Endothelial cell of umbilical vein (primary cell): Measurements from ENCODE around the gene WDR86. TPM values are rescaled to one million over a fixed set of nuclear protein-coding genes. Genes with fewer than 3 reads are reported as not detected.

Experiments used
- BruUV-seq: library from RNA; stranded (reverse); fragments of 400-500 nt; replicated peaks from 2 replicates; lab custom pipeline; 2021; lab: Mats Ljungman, UMichigan
- CTCF ChIA-PET: fragments of 300-600, 350-600 bp; sonication (Branson Sonifier 250); formaldehyde crosslinking; loops from one replicate; lab custom pipeline; 2021; ENCODE audit warnings: antibody characterized with exemption, inconsistent platforms; lab: Charles Lee
- POLR2A ChIA-PET: fragments of 300-600, 350-600 bp; sonication (Branson Sonifier 250); formaldehyde crosslinking; loops from one replicate; lab custom pipeline; 2021; ENCODE audit warnings: antibody characterized with exemption, inconsistent platforms; lab: Charles Lee
- DNase-seq: peaks from one replicate; pipeline ENCODE4 v3.0.0-alpha.2; 2011; ENCODE audit warnings: low read depth, low spot score
- FAIRE-seq: peaks from 2 replicates; lab custom pipeline; 2011; peaks lifted over from hg19 to GRCh38; lab: Jason Lieb, UNC
- H2AFZ ChIP-seq: 2 replicates; pipeline ENCODE4 v1.6.0; 2012; ENCODE audit warnings: low read depth, low read length, control low read depth, inconsistent platforms
- H3K27ac ChIP-seq: 2 replicates; pipeline ENCODE4 v1.5.1; 2011; ENCODE audit warnings: low read depth, mild to moderate bottlenecking, control low read depth, low read length, moderate library complexity; ENCODE audit not compliant: insufficient read depth
- H3K27me3 ChIP-seq, 2 experiments: 2 replicates each; pipeline versions ENCODE4 v1.6.0 to v1.6.1; 2011; ENCODE audit warnings: low read length in 2 of 2, mixed read lengths in 1 of 2; ENCODE audit not compliant: control insufficient read depth in 2 of 2, insufficient read depth in 2 of 2
- H3K36me3 ChIP-seq, 2 experiments: 2 replicates in 1 of 2; 3 replicates in 1 of 2; pipeline ENCODE4 v1.5.1; 2011; ENCODE audit warnings: low read length in 2 of 2, mild to moderate bottlenecking in 1 of 2, moderate library complexity in 1 of 2; ENCODE audit not compliant: control insufficient read depth in 2 of 2, insufficient read depth in 2 of 2; ENCODE audit errors: extremely low read depth in 1 of 2
- H3K4me1 ChIP-seq: 3 replicates; pipeline ENCODE4 v1.5.1; 2011; ENCODE audit warnings: mild to moderate bottlenecking, low read length; ENCODE audit not compliant: control insufficient read depth, insufficient read depth; ENCODE audit errors: extremely low read depth
- H3K4me2 ChIP-seq: 2 replicates; pipeline ENCODE4 v1.6.1; 2011; ENCODE audit warnings: low read length, control low read depth, mixed read lengths; ENCODE audit not compliant: insufficient read depth
- H3K4me3 ChIP-seq, 3 experiments: fragments of 200-600 bp in 1 of 3; sonication (generic), shearing (Covaris generic) in 1 of 3; replicated peaks in 1 of 3; 2 replicates each; pipeline ENCODE4 v1.5.1; 2011 to 2016; ENCODE audit warnings: control low read depth in 3 of 3, low read length in 3 of 3, mild to moderate bottlenecking in 2 of 3, inconsistent platforms in 1 of 3, low read depth in 1 of 3, moderate library complexity in 1 of 3; ENCODE audit not compliant: insufficient read depth in 1 of 3
- H3K79me2 ChIP-seq: 2 replicates; pipeline ENCODE4 v1.6.0; 2012; ENCODE audit warnings: low read length, inconsistent platforms; ENCODE audit not compliant: control insufficient read depth, insufficient read depth
- H3K9ac ChIP-seq: replicated peaks from 2 replicates; pipeline ENCODE3; 2011; ENCODE audit warnings: low read length, control low read depth; ENCODE audit not compliant: insufficient read depth; ENCODE audit errors: extremely low read depth
- H3K9me1 ChIP-seq: replicated peaks from 3 replicates; pipeline ENCODE4 v1.6.0; 2011; ENCODE audit warnings: mild to moderate bottlenecking, low read length; ENCODE audit not compliant: control insufficient read depth, insufficient read depth; ENCODE audit errors: extremely low read depth
- H3K9me3 ChIP-seq: replicated peaks from 2 replicates; pipeline ENCODE4 v1.5.1; 2012; ENCODE audit warnings: low read length, inconsistent platforms; ENCODE audit not compliant: control insufficient read depth, insufficient read depth
- H4K20me1 ChIP-seq: replicated peaks from 2 replicates; pipeline ENCODE3; 2011; ENCODE audit warnings: mild to moderate bottlenecking, low read length; ENCODE audit not compliant: control insufficient read depth, insufficient read depth; ENCODE audit errors: extremely low read depth
- EZH2 ChIP-seq: IDR thresholded peaks from 2 replicates; pipeline ENCODE4 v1.6.1; 2012; ENCODE audit warnings: borderline replicate concordance, low read depth, mild to moderate bottlenecking, moderate library complexity, low read length, inconsistent platforms; ENCODE audit not compliant: severe bottlenecking
- FOS ChIP-seq: IDR thresholded peaks from 2 replicates; pipeline ENCODE4 v1.6.1; 2011; ENCODE audit warnings: mild to moderate bottlenecking, low read length, moderate library complexity, borderline replicate concordance; ENCODE audit not compliant: insufficient read depth
- GATA2 ChIP-seq: IDR thresholded peaks from 2 replicates; pipeline ENCODE4 v1.7.0; 2011; ENCODE audit warnings: low read depth, mild to moderate bottlenecking, moderate library complexity, mixed read lengths, low read length; ENCODE audit not compliant: insufficient read length, insufficient read depth
- JUN ChIP-seq: IDR thresholded peaks from 2 replicates; pipeline ENCODE4 v1.6.1; 2011; ENCODE audit warnings: borderline replicate concordance, low read depth; ENCODE audit not compliant: insufficient read length, insufficient read depth
- MYC ChIP-seq: IDR thresholded peaks from one replicate; pipeline ENCODE4 v1.6.1; 2011; ENCODE audit warnings: mild to moderate bottlenecking, low read depth, low read length
- POLR2A ChIP-seq: IDR thresholded peaks from 2 replicates; pipeline ENCODE4 v1.6.1; 2012; ENCODE audit warnings: low read depth, mild to moderate bottlenecking, control low read depth, low read length
- POLR2AphosphoS5 ChIP-seq: IDR thresholded peaks from 2 replicates; pipeline ENCODE4 v1.6.1; 2012; ENCODE audit warnings: low read depth, mild to moderate bottlenecking, control low read depth, low read length, moderate library complexity; ENCODE audit not compliant: insufficient read depth
- dilution Hi-C: fragments of 300-500 bp; cut with MboI; formaldehyde crosslinking; loops from one replicate; pipeline ENCODE4 v1.15.0; 2019; ENCODE audit warnings: low sequenced_read_pairs; ENCODE audit not compliant: extremely low pct_ligation_motif_present
- intact Hi-C: fragments of 100-400 bp; cut with micrococcal nuclease; formaldehyde crosslinking; loops from one replicate; pipeline ENCODE4 v1.10.0; 2022
- polyA plus RNA-seq, 4 experiments: library from polyadenylated mRNA; depleted of rRNA in 3 of 4; stranded (reverse) in 3 of 4; unstranded in 1 of 4; fragments of >200 nt; gene quantifications; 2 replicates each; pipeline versions ENCODE4 v1.2.1 to v1.2.3, GENCODE V29; 2011 to 2012; ENCODE audit warnings: missing spikeins in 1 of 4
- total RNA-seq: library from RNA; stranded (reverse); gene quantifications from 2 replicates; pipeline ENCODE4 v1.2.3, GENCODE V29; 2021
- TF ChIP-seq, protein P1 (sequence below), 2 donors: IDR thresholded peaks; 1 replicate in 1 of 2; 2 replicates in 1 of 2; pipeline ENCODE4 v1.5.1; 2011; ENCODE audit warnings: low read length in 2 of 2, mild to moderate bottlenecking in 2 of 2, moderate library complexity in 2 of 2, control low read depth in 1 of 2, inconsistent platforms in 1 of 2, low read depth in 1 of 2; ENCODE audit not compliant: insufficient read depth in 1 of 2; ENCODE audit errors: extremely low read depth in 1 of 2
- TF ChIP-seq, protein P2 (sequence below): IDR thresholded peaks from 2 replicates; pipeline ENCODE4 v1.6.1; 2011; ENCODE audit not compliant: insufficient read depth, insufficient read length

Gene WDR86
- total and polyA plus RNA-seq, 2 donors (not counting 3 experiments of a cell fraction or from before 2014, with no cell fraction given), result not detected

DNA sequence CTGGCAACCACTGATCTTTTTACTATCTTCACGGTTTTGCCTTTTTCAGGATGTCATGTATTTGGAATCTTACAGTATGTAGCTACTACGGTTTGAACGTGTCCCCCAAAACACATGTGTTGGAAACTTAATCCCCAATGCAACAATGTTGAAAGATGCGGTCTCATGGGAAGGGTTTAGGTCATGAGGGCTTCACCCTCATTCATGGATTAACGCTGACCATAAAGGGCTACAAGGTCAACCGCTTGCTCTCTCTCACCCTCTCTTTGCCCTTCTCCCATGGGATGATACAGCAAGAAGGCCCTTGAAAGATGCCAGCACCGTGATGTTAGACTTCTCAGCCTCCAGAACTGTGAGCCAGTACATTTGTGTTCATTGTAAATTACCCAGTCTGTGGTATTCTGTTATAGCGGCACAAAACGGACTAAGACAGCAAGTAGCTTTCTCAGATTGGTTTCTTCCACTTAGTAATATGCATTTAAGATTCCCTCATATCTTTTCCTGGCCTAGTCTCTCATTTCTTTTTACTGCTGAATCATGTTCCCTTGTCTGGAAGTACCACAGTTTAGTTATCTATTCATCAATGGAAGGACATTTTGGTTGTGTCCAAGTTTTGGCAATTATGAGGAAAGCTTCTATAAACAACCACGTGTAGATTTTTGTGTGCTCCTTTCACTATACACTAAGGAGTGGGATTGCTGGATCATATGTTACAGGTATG is 33.1 kb upstream of the WDR86 start:
- no peak for FAIRE-seq

More for the DNA sequence above, 33.1 kb upstream of the WDR86 start:
- H2AFZ ChIP-seq, result no peak overlapping the region
- H3K36me3 ChIP-seq, result no peaks in the 10 kb centered on the region
- H3K9ac ChIP-seq, result no peak overlapping the region
- no peak overlapping the region for H3K4me3 ChIP-seq
- dilution Hi-C loops (no loop called here), intact Hi-C loops (no loop called here)
- ChIA-PET POLR2A (no interaction called here), CTCF (interaction anchor here (1.2 to 2.1 kb wide), 3 partner anchors 17 to 76 kb away, joined by 3 to 7 read pairs (median 4); no protein-coding TSS in a partner anchor)
- H3K4me2 ChIP-seq, result no peak overlapping the region
- TF ChIP-seq POLR2AphosphoS5, result no peak
- TF ChIP-seq FOS, result no peak
- no peak for TF ChIP-seq POLR2A
- TF ChIP-seq, protein P1, sequence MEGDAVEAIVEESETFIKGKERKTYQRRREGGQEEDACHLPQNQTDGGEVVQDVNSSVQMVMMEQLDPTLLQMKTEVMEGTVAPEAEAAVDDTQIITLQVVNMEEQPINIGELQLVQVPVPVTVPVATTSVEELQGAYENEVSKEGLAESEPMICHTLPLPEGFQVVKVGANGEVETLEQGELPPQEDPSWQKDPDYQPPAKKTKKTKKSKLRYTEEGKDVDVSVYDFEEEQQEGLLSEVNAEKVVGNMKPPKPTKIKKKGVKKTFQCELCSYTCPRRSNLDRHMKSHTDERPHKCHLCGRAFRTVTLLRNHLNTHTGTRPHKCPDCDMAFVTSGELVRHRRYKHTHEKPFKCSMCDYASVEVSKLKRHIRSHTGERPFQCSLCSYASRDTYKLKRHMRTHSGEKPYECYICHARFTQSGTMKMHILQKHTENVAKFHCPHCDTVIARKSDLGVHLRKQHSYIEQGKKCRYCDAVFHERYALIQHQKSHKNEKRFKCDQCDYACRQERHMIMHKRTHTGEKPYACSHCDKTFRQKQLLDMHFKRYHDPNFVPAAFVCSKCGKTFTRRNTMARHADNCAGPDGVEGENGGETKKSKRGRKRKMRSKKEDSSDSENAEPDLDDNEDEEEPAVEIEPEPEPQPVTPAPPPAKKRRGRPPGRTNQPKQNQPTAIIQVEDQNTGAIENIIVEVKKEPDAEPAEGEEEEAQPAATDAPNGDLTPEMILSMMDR (IDR thresholded peaks at IDR 0.05; ENCODE audit: extremely low read depth in 1 of 2, insufficient read depth in 1 of 2, low read depth in 1 of 2, low read length in 2 of 2), result no peak
- TF ChIP-seq, protein P2, sequence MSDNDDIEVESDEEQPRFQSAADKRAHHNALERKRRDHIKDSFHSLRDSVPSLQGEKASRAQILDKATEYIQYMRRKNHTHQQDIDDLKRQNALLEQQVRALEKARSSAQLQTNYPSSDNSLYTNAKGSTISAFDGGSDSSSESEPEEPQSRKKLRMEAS, result no peak
- no peak for TF ChIP-seq EZH2
- no peak for TF ChIP-seq MYC
- TF ChIP-seq JUN, result no peak
- no peak for TF ChIP-seq GATA2
- H3K9me1 ChIP-seq, result no peaks in the 10 kb centered on the region
- BruUV-seq, result no TSS peak
- no peak for DNase-seq
- H4K20me1 ChIP-seq, result no peaks in the 10 kb centered on the region
- no peak overlapping the region for H3K27ac ChIP-seq
- peaks cover 28 to 34% of the 10 kb centered on the region in 2 experiments for H3K27me3 ChIP-seq
- H3K9me3 ChIP-seq, result no peaks in the 10 kb centered on the region
- H3K79me2 ChIP-seq, result no peaks in the 10 kb centered on the region
- no peaks in the 10 kb centered on the region for H3K4me1 ChIP-seq
